ENCODE data around the gene LRP2BP. TPM values are rescaled to one million over a fixed set of nuclear protein-coding genes. Genes with fewer than 3 reads are reported as not detected.

LRP2BP gene
- 0.43 TPM in 1 of 2 replicates, not detected in the other for total RNA-seq (2014; rRNA removed; shearing (Covaris generic); ENCODE audit: low replicate concordance)

- H3K9me3 ChIP-seq = no peaks in the 10 kb centered on the region
- H3K27me3 ChIP-seq = no peaks in the 10 kb centered on the region
- DNase-seq = no peak
- peak within 1 kb of the TSS; percentile 68 for H3K4me3 ChIP-seq
- H3K36me3 ChIP-seq = no peaks in the 10 kb centered on the region
Measured at GRCh38 chr4:185395238-185395955, at the start of gene LRP2BP. Gene LRP2BP (minus strand): TSS chr4:185395924. CDS start chr4:185378186, 17,738 bp downstream.

GRCh38 chr4:185445209-185445608, 49.5 kb upstream of the LRP2BP start:
- DNase-seq = no peak
- Histone ChIP-seq H3K27me3 (no peaks in the 10 kb centered on the region), H3K9me3 (no peaks in the 10 kb centered on the region), H3K36me3 (no peaks in the 10 kb centered on the region), H3K4me3 (no peak overlapping the region)

- no peak for DNase-seq
- Histone ChIP-seq H3K4me3 (no peak overlapping the region), H3K9me3 (no peaks in the 10 kb centered on the region), H3K36me3 (no peaks in the 10 kb centered on the region), H3K27me3 (peaks cover 6% of the 10 kb centered on the region; the same call in 1 of the 2 replicates)
Measured at GRCh38 chr4:185441479-185441878, 45.8 kb upstream of the LRP2BP start.

- no peaks in the 10 kb centered on the region for H3K36me3 ChIP-seq
- H3K4me3 ChIP-seq = no peak overlapping the region
- no peaks in the 10 kb centered on the region for H3K9me3 ChIP-seq
- peaks cover 6% of the 10 kb centered on the region; the same call in 1 of the 2 replicates for H3K27me3 ChIP-seq
- no peak for DNase-seq
Measured at GRCh38 chr4:185437809-185438208, 42.1 kb upstream of the LRP2BP start.

GRCh38 chr4:185435466-185435865, 39.7 kb upstream of the LRP2BP start:
- no peak for DNase-seq
- H3K36me3 ChIP-seq = no peaks in the 10 kb centered on the region

GRCh38 chr4:185429660-185430059, 33.9 kb upstream of the LRP2BP start:
- no peaks in the 10 kb centered on the region for H3K9me3 ChIP-seq
- no peaks in the 10 kb centered on the region for H3K27me3 ChIP-seq
- DNase-seq = no peak
- no peak overlapping the region for H3K4me3 ChIP-seq
- no peaks in the 10 kb centered on the region for H3K36me3 ChIP-seq

More at GRCh38 chr4:185435466-185435865, 39.7 kb upstream of the LRP2BP start:
- H3K9me3 ChIP-seq = no peaks in the 10 kb centered on the region
- H3K4me3 ChIP-seq = no peak overlapping the region
- H3K27me3 ChIP-seq = peaks cover 6% of the 10 kb centered on the region; the same call in 1 of the 2 replicates

GRCh38 chr4:185426960-185427688, 31.4 kb upstream of the LRP2BP start:
- H3K9me3 ChIP-seq = no peaks in the 10 kb centered on the region
- H3K27me3 ChIP-seq = no peaks in the 10 kb centered on the region
- no peak overlapping the region for H3K4me3 ChIP-seq
- H3K36me3 ChIP-seq = no peaks in the 10 kb centered on the region
- no peak for DNase-seq

- Histone ChIP-seq H3K4me3 (peak within 1 kb of the TSS; percentile 69), H3K9me3 (no peaks in the 10 kb centered on the region), H3K36me3 (no peaks in the 10 kb centered on the region), H3K27me3 (no peaks in the 10 kb centered on the region)
- peak; percentile 73 for DNase-seq
Measured at GRCh38 chr4:185425647-185426352, 30.1 kb upstream of the LRP2BP start, which contains the start of gene UFSP2. Gene UFSP2 (minus strand): TSS chr4:185425964. CDS start chr4:185425868, 96 bp downstream.

- H3K36me3 ChIP-seq = no peaks in the 10 kb centered on the region
- H3K4me3 ChIP-seq = peak overlapping the region; percentile 69
- no peaks in the 10 kb centered on the region for H3K9me3 ChIP-seq
- no peak for DNase-seq
- no peaks in the 10 kb centered on the region for H3K27me3 ChIP-seq
Measured at GRCh38 chr4:185424905-185425646, 29.4 kb upstream of the LRP2BP start.

- H3K4me3 ChIP-seq = no peak overlapping the region
- H3K36me3 ChIP-seq = no peaks in the 10 kb centered on the region; the same call in 1 of the 2 replicates
- H3K9me3 ChIP-seq = no peaks in the 10 kb centered on the region
- DNase-seq = no peak
- H3K27me3 ChIP-seq = no peaks in the 10 kb centered on the region
Measured at GRCh38 chr4:185421366-185422124, 25.8 kb upstream of the LRP2BP start.

- no peak for DNase-seq
- no peaks in the 10 kb centered on the region for H3K9me3 ChIP-seq
- no peaks in the 10 kb centered on the region for H3K27me3 ChIP-seq
- no peak overlapping the region for H3K4me3 ChIP-seq
- no peaks in the 10 kb centered on the region; the same call in none of the 2 replicates for H3K36me3 ChIP-seq
Measured at GRCh38 chr4:185416955-185417354, 21.2 kb upstream of the LRP2BP start.

GRCh38 chr4:185412412-185412811, 16.7 kb upstream of the LRP2BP start:
- DNase-seq = no peak
- Histone ChIP-seq H3K4me3 (no peak overlapping the region), H3K9me3 (no peaks in the 10 kb centered on the region), H3K27me3 (no peaks in the 10 kb centered on the region), H3K36me3 (no peaks in the 10 kb centered on the region; the same call in 1 of the 2 replicates)

GRCh38 chr4:185411849-185412248, 16.1 kb upstream of the LRP2BP start:
- Histone ChIP-seq H3K4me3 (no peak overlapping the region), H3K27me3 (no peaks in the 10 kb centered on the region), H3K9me3 (no peaks in the 10 kb centered on the region), H3K36me3 (no peaks in the 10 kb centered on the region; the same call in 1 of the 2 replicates)
- DNase-seq = no peak

- no peaks in the 10 kb centered on the region for H3K36me3 ChIP-seq
Measured at GRCh38 chr4:185408432-185408831, 12.7 kb upstream of the LRP2BP start.

GRCh38 chr4:185405296-185405999, 9.7 kb upstream of the LRP2BP start:
- Histone ChIP-seq H3K4me3 (no peak overlapping the region), H3K27me3 (no peaks in the 10 kb centered on the region), H3K9me3 (no peaks in the 10 kb centered on the region), H3K36me3 (no peaks in the 10 kb centered on the region; the same call in 1 of the 2 replicates)
- no peak for DNase-seq

More at GRCh38 chr4:185408432-185408831, 12.7 kb upstream of the LRP2BP start:
- Histone ChIP-seq H3K27me3 (no peaks in the 10 kb centered on the region), H3K4me3 (no peak overlapping the region), H3K9me3 (no peaks in the 10 kb centered on the region)
- DNase-seq = no peak
